DOHH2 (cell line): ENCODE data around the gene MOAP1.

Source experiments
- CTCF ChIP-seq: fragments of 200-600 bp; sonication (generic); IDR thresholded peaks from one replicate; pipeline ENCODE4 v1.5.1; 2014; ENCODE audit warnings: antibody characterized with exemption, mild to moderate bottlenecking, low read depth, low read length; ENCODE audit not compliant: poor library complexity, severe bottlenecking
- EZH2phosphoT487 ChIP-seq: fragments of 200-600 bp; sonication (generic); IDR thresholded peaks from 2 replicates; pipeline ENCODE4 v1.6.1; 2017; ENCODE audit warnings: borderline replicate concordance, mild to moderate bottlenecking, antibody characterized with exemption, low read length, moderate library complexity, mixed read lengths

GRCh38 chr14:93206793-93207467, 22.2 kb upstream of the MOAP1 start, which contains the start of the genes GON7 and UBR7:
- TF ChIP-seq CTCF, result no peak
- no peak for TF ChIP-seq EZH2phosphoT487
